Right hindlimb (tissue), 1 donor: Measurements from ENCODE around the gene STXBP5.
A peak's percentile ranks its signal among the peaks of the same experiment; 100 is the strongest.

Source experiments
- DNase-seq: peaks from one replicate; pipeline ENCODE4 v3.0.0-alpha.2; 2018

STXBP5 gene

GRCh38 chr6:147384737-147385710, 180.8 kb downstream of the STXBP5 start:
- no peak for DNase-seq

- no peak for DNase-seq
Measured at GRCh38 chr6:147389463-147389862, 185.2 kb downstream of the STXBP5 start.

- DNase-seq: peak; percentile 34
Measured at GRCh38 chr6:147390909-147391536, 186.8 kb downstream of the STXBP5 start.

GRCh38 chr6:147392917-147393625, 188.9 kb downstream of the STXBP5 start:
- no peak for DNase-seq

- DNase-seq: no peak
Measured at GRCh38 chr6:147395158-147395557, 190.9 kb downstream of the STXBP5 start.

- no peak for DNase-seq
Measured at GRCh38 chr6:147397306-147397705, 193.1 kb downstream of the STXBP5 start.

- no peak for DNase-seq
Measured at GRCh38 chr6:147400968-147401367, 196.8 kb downstream of the STXBP5 start.

GRCh38 chr6:147401779-147402178, 197.6 kb downstream of the STXBP5 start:
- DNase-seq: no peak

- no peak for DNase-seq
Measured at GRCh38 chr6:147406783-147407182, 202.6 kb downstream of the STXBP5 start.

- DNase-seq: no peak
Measured at GRCh38 chr6:147407571-147407970, 203.4 kb downstream of the STXBP5 start.

GRCh38 chr6:147416622-147417021, 212.4 kb downstream of the STXBP5 start:
- DNase-seq: no peak

- DNase-seq: no peak
Measured at GRCh38 chr6:147417954-147418353, 213.7 kb downstream of the STXBP5 start.

- no peak for DNase-seq
Measured at GRCh38 chr6:147418523-147418922, 214.3 kb downstream of the STXBP5 start.

- DNase-seq: no peak
Measured at GRCh38 chr6:147421903-147422302, 217.7 kb downstream of the STXBP5 start.

- DNase-seq: no peak
Measured at GRCh38 chr6:147423111-147423510, 218.9 kb downstream of the STXBP5 start.

GRCh38 chr6:147429794-147430193, 225.6 kb downstream of the STXBP5 start:
- no peak for DNase-seq

GRCh38 chr6:147430811-147431210, 226.6 kb downstream of the STXBP5 start:
- no peak for DNase-seq

- DNase-seq: no peak
Measured at GRCh38 chr6:147434076-147434475, 229.9 kb downstream of the STXBP5 start.

- DNase-seq: no peak
Measured at GRCh38 chr6:147434516-147434915, 230.3 kb downstream of the STXBP5 start.

- no peak for DNase-seq
Measured at GRCh38 chr6:147437615-147438014, 233.4 kb downstream of the STXBP5 start.

- no peak for DNase-seq
Measured at GRCh38 chr6:147438758-147439528, 234.7 kb downstream of the STXBP5 start.
